ENCODE measurements around the gene ELF4.

DNA sequence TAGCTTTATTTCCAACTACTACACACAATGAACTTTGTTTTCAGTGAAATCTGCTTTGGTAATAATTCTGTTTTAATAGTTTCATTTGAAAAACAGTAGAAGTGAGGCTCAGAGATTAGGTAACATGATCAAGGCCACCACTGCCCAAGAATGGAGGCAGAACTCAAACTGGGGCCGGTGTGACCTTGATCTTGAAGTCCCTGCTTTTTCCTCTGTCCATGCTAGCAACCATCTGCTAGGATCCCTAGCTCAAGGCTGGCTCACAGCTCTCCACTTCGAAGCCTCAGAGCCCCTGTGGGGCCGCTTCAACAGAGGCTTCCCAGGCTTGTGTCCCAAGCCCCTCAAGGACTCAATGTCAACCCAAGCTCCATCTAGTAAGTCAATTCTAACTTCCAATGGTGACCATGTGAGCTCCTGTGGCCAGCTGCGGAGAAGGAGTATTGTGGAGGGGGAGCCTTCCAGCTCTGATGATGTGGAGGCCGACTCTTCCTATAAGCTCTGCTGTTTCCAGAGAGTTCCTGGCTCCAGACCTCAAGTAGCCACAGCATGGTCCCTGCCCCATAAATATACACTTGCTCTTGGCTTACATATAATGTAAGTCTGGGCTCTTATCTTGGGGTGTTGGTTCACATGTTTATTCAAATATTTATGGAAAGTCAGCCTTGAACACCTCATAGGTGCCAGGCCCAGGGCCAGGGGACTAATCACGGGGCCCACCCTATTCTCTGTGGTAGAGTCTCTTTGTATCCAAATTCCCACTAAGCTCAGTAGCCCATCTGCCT, 14.9 kb downstream of the ELF4 start:
- TF ChIP-seq, protein P1, sequence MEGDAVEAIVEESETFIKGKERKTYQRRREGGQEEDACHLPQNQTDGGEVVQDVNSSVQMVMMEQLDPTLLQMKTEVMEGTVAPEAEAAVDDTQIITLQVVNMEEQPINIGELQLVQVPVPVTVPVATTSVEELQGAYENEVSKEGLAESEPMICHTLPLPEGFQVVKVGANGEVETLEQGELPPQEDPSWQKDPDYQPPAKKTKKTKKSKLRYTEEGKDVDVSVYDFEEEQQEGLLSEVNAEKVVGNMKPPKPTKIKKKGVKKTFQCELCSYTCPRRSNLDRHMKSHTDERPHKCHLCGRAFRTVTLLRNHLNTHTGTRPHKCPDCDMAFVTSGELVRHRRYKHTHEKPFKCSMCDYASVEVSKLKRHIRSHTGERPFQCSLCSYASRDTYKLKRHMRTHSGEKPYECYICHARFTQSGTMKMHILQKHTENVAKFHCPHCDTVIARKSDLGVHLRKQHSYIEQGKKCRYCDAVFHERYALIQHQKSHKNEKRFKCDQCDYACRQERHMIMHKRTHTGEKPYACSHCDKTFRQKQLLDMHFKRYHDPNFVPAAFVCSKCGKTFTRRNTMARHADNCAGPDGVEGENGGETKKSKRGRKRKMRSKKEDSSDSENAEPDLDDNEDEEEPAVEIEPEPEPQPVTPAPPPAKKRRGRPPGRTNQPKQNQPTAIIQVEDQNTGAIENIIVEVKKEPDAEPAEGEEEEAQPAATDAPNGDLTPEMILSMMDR (CRISPR knock-in tag; IDR thresholded peaks at IDR 0.05), result no peak
- TF ChIP-seq, protein P2, sequence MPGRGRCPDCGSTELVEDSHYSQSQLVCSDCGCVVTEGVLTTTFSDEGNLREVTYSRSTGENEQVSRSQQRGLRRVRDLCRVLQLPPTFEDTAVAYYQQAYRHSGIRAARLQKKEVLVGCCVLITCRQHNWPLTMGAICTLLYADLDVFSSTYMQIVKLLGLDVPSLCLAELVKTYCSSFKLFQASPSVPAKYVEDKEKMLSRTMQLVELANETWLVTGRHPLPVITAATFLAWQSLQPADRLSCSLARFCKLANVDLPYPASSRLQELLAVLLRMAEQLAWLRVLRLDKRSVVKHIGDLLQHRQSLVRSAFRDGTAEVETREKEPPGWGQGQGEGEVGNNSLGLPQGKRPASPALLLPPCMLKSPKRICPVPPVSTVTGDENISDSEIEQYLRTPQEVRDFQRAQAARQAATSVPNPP (CRISPR knock-in tag; IDR thresholded peaks at IDR 0.05), result no peak
- TF ChIP-seq, protein P3, sequence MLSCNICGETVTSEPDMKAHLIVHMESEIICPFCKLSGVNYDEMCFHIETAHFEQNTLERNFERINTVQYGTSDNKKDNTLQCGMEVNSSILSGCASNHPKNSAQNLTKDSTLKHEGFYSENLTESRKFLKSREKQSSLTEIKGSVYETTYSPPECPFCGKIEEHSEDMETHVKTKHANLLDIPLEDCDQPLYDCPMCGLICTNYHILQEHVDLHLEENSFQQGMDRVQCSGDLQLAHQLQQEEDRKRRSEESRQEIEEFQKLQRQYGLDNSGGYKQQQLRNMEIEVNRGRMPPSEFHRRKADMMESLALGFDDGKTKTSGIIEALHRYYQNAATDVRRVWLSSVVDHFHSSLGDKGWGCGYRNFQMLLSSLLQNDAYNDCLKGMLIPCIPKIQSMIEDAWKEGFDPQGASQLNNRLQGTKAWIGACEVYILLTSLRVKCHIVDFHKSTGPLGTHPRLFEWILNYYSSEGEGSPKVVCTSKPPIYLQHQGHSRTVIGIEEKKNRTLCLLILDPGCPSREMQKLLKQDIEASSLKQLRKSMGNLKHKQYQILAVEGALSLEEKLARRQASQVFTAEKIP (CRISPR knock-in tag; IDR thresholded peaks at IDR 0.05; ENCODE audit: borderline replicate concordance), result no peak
- no peak for TF ChIP-seq NR1H2 (CRISPR knock-in tag; IDR thresholded peaks at IDR 0.05; ENCODE audit: borderline replicate concordance, low read depth)
- TF ChIP-seq CHD2 (IDR thresholded peaks at IDR 0.05; ENCODE audit: low read depth, low read length), result no peak
- no peak for TF ChIP-seq MAZ (IDR thresholded peaks at IDR 0.05; ENCODE audit: borderline replicate concordance, low read depth, low read length)
- no peak for TF ChIP-seq MAZ (CRISPR knock-in tag; IDR thresholded peaks at IDR 0.05; ENCODE audit: low read depth)
- no peak for TF ChIP-seq POLR2A (IDR thresholded peaks at IDR 0.05; ENCODE audit: insufficient read depth in 1 of 2, low read depth in 2 of 2, low read length in 2 of 2)
- TF ChIP-seq, protein P4, sequence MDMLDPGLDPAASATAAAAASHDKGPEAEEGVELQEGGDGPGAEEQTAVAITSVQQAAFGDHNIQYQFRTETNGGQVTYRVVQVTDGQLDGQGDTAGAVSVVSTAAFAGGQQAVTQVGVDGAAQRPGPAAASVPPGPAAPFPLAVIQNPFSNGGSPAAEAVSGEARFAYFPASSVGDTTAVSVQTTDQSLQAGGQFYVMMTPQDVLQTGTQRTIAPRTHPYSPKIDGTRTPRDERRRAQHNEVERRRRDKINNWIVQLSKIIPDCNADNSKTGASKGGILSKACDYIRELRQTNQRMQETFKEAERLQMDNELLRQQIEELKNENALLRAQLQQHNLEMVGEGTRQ (IDR thresholded peaks at IDR 0.05; ENCODE audit: low read depth, low read length), result no peak
- TF ChIP-seq, protein P4 (CRISPR knock-in tag; IDR thresholded peaks at IDR 0.05; ENCODE audit: borderline replicate concordance), result no peak
- TF ChIP-seq RBAK (CRISPR knock-in tag; IDR thresholded peaks at IDR 0.05), result no peak
- TF ChIP-seq HMG20A (CRISPR knock-in tag; IDR thresholded peaks at IDR 0.05; ENCODE audit: borderline replicate concordance), result no peak
- no peak for TF ChIP-seq SMAD3 (CRISPR knock-in tag; IDR thresholded peaks at IDR 0.05)
- no peak for TF ChIP-seq ZNF143 (CRISPR knock-in tag; IDR thresholded peaks at IDR 0.05)
- TF ChIP-seq, protein P5, sequence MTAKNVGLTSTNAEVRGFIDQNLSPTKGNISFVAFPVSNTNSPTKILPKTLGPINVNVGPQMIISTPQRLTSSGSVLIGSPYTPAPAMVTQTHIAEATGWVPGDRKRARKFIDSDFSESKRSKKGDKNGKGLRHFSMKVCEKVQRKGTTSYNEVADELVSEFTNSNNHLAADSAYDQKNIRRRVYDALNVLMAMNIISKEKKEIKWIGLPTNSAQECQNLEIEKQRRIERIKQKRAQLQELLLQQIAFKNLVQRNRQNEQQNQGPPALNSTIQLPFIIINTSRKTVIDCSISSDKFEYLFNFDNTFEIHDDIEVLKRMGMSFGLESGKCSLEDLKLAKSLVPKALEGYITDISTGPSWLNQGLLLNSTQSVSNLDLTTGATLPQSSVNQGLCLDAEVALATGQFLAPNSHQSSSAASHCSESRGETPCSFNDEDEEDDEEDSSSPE (CRISPR knock-in tag; IDR thresholded peaks at IDR 0.05), result no peak

All from HepG2 (cell line).